GM13977 (cell line): Measurements from ENCODE around the gene YBEY.

Experiments used
- DNase-seq: peaks from one replicate; pipeline ENCODE4 v3.0.0; 2012; ENCODE audit warnings: low spot score
- CTCF ChIP-seq: IDR thresholded peaks from 2 replicates; pipeline ENCODE4 v1.5.1; 2012; ENCODE audit warnings: mild to moderate bottlenecking, control low read depth; ENCODE audit not compliant: insufficient read depth; ENCODE audit errors: extremely low read depth, missing control alignments
- in situ Hi-C: fragments of 300-500 bp; cut with MboI; formaldehyde crosslinking; loops from one replicate; pipeline ENCODE4 v1.12.0; 2022; ENCODE audit warnings: low sequenced_read_pairs, low pct_unique_long_range_greater_than_20kb, mixed read lengths, inconsistent platforms; ENCODE audit not compliant: unreplicated experiment

The YBEY gene

GRCh38 chr21:46297338-46298271 is 11.5 kb downstream of the YBEY start:
- DNase-seq = no peak
- in situ Hi-C loops = no loop called here
- TF ChIP-seq CTCF = no peak

- TF ChIP-seq CTCF = no peak
- in situ Hi-C loops = no loop called here
Observed at GRCh38 chr21:46299167-46299566, 13.0 kb downstream of the YBEY start.

GRCh38 chr21:46301759-46302158 is 15.6 kb downstream of the YBEY start:
- in situ Hi-C loops = no loop called here
- no peak for TF ChIP-seq CTCF
- DNase-seq = no peak

More at GRCh38 chr21:46299167-46299566, 13.0 kb downstream of the YBEY start:
- no peak for DNase-seq

DNA sequence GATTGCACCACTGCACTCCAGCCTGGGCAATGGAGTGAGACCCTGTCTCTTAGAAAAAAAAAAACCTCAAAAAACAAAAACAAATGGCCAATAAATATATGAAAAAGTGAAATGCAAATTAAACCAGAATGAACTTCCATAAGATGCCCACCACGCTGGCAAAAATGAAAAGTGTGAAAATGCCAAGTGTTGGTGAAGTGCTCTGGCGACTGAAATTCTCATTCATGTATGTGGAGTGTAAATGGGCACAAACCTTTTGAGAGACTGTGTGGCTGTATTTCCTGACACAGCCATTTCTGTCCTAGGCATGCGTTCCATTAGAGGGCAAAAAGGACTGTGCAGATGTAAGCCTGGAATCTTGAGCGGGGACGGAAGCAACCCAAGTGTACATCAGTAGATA is 18.3 kb downstream of the YBEY start:
- no peak for DNase-seq
- no peak for TF ChIP-seq CTCF
- in situ Hi-C loops = no loop called here

DNA sequence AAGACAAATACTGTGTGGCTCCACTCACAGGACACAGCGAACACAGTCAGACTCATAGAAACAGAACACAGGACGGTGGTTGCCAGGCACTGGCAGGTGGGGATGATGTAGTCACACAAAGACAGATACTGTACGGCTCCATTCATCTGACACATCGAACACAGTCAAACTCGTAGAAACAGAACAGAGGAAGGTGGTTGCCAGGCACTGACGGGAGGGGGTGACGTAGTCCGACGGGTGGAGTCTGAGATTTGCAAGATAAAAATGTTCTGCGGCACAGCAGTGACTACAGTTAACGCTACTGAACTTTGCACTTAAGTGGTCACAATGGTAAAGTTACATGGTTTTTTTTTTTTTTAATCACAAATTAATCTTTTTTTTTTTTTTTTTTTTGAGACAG is 18.8 kb downstream of the YBEY start:
- in situ Hi-C loops = no loop called here
- no peak for TF ChIP-seq CTCF
- DNase-seq = no peak

DNA sequence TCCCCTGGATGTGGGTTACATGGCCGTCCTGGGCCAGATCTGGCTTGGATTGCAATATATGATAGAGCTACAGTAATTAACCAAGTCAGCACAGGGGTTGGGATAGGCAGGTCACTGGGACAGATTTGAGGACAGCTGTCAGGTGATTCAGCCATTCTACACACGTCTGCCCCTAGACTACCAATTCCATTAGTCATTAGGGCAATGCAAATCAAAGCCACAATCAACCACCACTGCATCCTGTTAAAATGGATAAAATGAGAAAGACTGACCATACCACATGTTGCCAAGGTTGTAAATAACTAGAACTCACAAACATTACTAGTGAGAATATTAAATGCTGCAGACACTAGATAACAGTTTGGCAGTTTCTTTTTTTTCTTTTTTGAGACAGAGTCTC is 21.5 kb downstream of the YBEY start:
- DNase-seq = no peak
- in situ Hi-C loops = no loop called here
- TF ChIP-seq CTCF = no peak
